DMS 273 treated with DMSO at 0.1 percent for 48 hours (cell line): ENCODE measurements around the gene ASIC5.
A peak's percentile ranks its signal among the peaks of the same experiment; 100 is the strongest.
"Not testable (repeated sequence)": the region's sequence is repeated elsewhere in the genome, so short reads cannot be mapped to it uniquely, and the experiment has no call there.

ENCODE experiments used
- DNase-seq: peaks from one replicate; lab custom pipeline; 2025; lab: John Stamatoyannopoulos, UW

Gene ASIC5, protein sequence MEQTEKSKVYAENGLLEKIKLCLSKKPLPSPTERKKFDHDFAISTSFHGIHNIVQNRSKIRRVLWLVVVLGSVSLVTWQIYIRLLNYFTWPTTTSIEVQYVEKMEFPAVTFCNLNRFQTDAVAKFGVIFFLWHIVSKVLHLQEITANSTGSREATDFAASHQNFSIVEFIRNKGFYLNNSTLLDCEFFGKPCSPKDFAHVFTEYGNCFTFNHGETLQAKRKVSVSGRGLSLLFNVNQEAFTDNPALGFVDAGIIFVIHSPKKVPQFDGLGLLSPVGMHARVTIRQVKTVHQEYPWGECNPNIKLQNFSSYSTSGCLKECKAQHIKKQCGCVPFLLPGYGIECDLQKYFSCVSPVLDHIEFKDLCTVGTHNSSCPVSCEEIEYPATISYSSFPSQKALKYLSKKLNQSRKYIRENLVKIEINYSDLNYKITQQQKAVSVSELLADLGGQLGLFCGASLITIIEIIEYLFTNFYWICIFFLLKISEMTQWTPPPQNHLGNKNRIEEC

GRCh38 chr4:155866177-155866576 is at the start of gene ASIC5:
ASIC5 (minus strand) TSS chr4:155866277; CDS start chr4:155866226, 51 bp downstream.
- no peak for DNase-seq

DNA sequence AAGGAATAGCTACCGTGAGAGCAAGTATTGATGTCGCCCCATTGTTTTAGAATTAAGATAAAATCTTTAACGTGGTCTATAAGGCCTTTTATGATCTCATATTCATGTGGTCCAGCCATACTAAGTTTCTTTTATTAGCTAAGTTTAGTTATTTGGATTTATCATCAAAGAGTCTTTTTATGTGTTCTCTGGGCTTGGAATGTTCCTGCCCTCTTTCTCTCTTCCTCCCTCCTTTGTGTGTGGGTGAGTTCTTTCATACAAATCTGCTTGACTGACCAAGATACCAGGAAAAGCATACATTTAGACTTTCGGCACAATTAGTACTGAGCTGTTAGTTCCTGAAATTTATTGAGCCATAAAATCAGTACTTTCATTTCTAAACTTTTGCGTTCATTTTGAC is 48.7 kb upstream of the ASIC5 start:
- DNase-seq: no peak

- no peak for DNase-seq
Measured at GRCh38 chr4:155911905-155912304, 45.8 kb upstream of the ASIC5 start.

GRCh38 chr4:155909615-155910226 is 43.6 kb upstream of the ASIC5 start:
- DNase-seq: no peak

DNA sequence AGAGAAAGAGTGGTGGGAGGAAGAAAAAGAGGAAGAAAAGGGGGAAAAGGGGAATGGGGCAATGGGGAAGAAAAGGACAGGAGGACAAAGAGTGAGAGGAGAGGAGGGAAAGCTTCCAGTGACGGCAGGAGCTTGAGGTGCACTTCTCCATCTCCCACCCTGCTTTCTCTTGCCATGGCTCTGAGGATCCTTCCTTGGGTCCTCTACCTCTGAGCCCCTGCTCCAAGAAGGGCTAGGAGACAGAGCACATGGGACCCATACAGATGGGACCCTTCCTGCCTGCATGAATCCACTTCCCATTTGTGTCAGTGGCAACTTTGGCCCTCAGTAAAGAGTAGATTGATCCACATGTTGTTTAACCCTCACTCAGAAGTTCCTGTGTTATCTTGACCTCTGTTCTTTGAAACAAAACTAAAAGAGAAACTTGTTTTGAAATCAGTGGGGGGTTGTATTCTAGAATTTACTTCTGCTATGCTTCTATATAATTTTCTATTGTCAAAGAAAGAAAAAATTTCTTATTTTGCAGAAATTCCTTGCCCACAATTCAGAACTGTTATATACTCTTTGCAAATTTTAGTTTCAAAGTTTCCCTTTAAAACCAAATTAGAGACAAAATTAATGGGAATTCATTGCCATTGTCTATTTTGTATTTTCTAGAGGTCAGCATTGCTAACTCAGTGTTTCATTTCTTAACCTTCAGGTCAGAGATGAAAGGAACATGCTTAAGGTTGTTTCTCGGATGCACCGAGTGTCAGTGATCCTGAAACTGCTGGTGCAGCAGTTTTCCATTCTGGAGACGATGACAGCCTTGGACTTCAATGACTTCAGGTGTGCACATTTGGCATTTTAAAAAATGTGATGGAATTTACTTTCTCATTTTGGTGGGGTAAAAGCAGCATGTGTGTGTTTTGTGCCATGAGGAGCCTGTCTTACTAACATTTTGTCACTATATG is 42.4 kb upstream of the ASIC5 start:
- no peak for DNase-seq

GRCh38 chr4:155907556-155907955 is 41.5 kb upstream of the ASIC5 start:
- no peak for DNase-seq

GRCh38 chr4:155906554-155907247 is 40.6 kb upstream of the ASIC5 start:
- peak; percentile 10 for DNase-seq

- no peak for DNase-seq
Measured at GRCh38 chr4:155904331-155904730, 38.3 kb upstream of the ASIC5 start.

DNA sequence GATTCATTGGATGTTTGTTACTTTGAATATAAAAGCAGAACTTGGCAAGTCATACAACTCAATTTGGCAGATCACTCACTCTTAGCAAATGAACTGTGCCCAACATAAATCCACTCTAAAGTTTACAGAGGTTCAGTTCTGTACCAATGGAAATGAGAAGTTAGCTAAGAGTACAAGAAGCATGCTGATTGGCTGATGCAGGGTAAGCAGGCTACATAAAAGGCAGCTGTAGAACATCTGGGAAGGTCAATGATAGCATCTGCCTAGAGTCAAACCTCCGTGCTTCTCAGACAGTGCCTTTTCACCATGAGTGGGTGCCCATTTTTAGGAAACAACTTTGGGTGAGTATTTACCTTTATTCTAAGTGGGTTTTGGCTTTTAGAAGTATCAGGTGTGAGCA is 37.4 kb upstream of the ASIC5 start, which contains the start of gene TDO2:
TSS of gene TDO2 (plus strand) at position 244 of the 400 bp plus-strand sequence. CDS start at position 307, 63 bp downstream.
- no peak for DNase-seq

DNA sequence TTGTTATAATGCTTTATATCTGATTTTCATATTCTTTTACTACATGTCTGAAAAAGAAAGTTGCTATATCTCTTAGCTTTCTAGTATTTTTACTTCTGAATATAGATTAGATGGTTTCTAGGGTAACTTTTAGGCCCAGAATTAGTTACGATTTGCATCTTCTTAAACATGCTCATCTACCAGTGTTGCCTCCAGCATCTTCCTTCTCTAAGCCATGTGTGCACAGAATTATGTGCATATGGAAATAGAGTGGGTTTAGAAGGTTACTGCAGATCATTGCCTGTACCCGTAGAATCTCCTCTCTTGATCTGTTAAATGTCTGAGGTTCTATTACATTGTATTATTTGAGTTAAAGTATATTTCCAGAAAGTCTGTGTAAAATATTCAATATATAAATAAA is 34.9 kb upstream of the ASIC5 start:
- DNase-seq: no peak

DNA sequence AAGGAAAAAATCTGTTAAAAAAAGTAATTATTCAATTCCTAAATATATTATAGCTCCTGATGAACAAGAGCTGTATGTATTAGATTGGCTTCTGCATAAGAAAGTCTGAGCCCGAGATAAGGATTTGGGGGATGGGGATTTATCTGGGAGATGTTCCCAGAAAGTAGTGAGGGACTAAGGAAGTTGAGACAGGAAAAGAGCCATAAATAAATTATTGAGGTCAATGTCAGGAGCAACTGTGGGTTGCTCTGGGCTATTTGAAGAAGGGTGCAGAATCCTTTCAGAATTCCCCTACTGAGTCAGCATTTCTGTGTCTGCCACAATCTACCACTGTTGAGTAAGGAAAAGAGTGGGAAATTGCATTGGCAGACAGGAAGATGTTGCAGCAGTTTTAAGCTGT is 34.3 kb upstream of the ASIC5 start:
- DNase-seq: no peak

DNA sequence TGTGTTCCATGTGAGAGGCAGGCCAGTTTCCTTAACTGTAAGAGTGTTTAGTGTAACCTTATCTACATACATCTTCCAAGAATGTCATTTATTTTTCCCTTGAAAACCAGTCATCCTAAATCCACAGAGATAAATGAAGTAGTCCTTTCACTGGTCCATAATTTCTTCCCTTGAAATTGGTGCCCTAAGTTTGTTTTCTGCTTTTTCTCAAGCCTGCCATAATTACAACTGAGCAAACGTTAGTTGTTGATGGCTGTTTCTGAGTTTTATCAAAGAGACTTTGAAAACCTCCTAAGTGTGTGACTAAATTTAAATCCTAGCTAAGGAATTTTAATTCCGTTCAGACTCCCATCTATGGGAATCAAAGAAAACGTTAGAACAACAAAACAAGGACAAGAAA is 33.8 kb upstream of the ASIC5 start:
- no peak for DNase-seq

GRCh38 chr4:155898371-155898770 is 32.3 kb upstream of the ASIC5 start:
- DNase-seq: not testable (repeated sequence)

GRCh38 chr4:155891058-155891457 is 25.0 kb upstream of the ASIC5 start:
- DNase-seq: no peak

- no peak for DNase-seq
Measured at GRCh38 chr4:155889946-155890345, 23.9 kb upstream of the ASIC5 start.

DNA sequence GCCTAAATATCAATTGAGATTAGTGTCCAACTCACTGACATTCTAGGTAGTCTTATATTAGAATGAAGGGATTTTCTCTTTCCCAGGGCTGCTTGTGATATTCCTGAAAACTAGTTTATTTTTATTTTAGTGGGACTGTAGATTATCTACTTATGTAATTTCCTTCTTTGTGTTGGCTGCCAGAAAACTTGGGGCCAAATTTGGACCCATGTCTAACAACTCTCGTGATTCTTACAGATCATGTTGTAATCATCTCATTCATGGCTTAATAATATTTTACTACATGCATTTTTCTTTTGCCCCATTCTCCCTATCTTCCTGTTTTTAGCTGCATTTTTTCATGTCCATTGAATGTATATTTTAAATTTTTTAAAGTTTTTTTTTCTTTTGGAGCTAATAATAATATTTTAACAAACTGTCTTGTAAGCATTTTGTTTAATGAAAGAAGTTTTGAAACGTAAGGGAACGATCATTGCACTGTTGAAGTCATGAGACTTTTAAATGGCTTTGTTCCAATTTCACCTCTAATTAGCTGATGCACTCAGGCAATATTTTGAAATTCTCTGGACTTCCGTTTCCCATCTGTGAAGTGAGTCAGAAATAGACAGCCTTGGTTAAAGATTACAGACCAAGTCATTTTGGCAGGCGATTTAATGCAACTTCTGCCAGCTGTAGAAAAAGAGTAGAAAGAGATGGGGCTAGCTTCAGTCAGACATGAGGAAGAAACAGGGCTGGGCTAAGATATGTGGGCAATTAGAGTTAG is 23.1 kb upstream of the ASIC5 start:
- DNase-seq: no peak

DNA sequence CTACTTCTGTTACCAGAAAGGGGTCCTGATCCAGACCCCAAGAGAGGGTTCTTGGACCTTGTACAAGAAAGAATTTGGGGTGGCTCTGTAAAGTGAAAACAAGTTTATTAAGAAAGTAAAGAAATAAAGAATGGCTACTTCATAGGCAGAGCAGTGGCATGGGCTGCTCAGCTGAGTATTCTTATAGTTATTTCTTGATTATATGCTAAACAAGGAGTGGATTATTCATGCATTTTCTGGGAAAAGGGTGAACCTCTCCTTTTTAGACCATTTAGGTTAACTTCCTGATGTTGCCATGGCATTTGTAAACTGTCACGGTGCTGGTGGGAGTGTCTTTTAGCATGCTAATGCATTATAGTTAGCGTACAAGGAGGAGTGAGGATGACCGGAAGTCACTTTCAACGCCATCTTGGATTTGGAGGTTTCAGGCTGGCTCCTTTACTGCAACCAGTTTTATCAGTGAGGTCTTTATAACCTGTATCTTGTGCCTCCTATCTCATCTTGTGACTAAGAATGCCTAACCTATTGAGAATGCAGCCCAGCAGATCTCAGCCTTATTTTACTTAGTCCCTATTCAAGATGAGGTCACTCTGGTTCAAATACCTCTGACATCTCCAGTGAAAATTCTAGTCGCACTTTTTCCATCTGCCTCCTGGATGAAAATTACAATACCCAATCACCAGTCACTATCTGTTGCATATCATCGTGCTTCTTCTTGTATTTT is 21.9 kb upstream of the ASIC5 start:
- no peak for DNase-seq

GRCh38 chr4:155887045-155887444 is 21.0 kb upstream of the ASIC5 start:
- DNase-seq: no peak

DNA sequence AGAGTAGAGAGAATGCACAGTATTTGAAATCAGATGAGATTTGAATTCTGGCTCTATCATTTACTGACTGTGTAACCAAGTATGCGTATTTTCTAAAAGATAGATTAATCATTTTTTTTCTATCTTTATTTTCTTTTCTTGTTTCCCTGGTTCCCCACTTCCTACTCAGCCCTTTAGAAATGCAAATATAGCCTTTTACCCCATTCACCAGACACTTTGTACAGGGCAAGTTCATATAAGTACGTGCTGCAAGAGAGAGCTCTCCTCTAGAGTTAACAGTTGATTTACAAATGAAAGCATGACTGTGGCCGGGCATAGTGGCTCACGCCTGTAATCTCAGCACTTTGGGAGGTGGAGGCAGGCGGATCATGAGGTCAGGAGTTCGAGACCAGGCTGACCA is 19.6 kb upstream of the ASIC5 start:
- DNase-seq: no peak

GRCh38 chr4:155883895-155884294 is 17.8 kb upstream of the ASIC5 start:
- DNase-seq: no peak
